Measurements from ENCODE around the gene INPP5A. TPM values are rescaled to one million over a fixed set of nuclear protein-coding genes. Genes with fewer than 3 reads are reported as not detected.

The INPP5A gene
- total and polyA plus RNA-seq, 2 of the 13 experiments (the other 11 are each of a cell fraction or from before 2014, with no cell fraction given): 17.5 to 37.9 TPM

- intact Hi-C loops (cut with micrococcal nuclease; ENCODE audit: unreplicated experiment) (no loop called here), in situ Hi-C loops (cut with HindIII; ENCODE audit: extremely low pct_ligation_motif_present, low pct_unique_long_range_greater_than_20kb) (no loop called here)
- Histone ChIP-seq H2AFZ (ENCODE audit: low read length) (no peak overlapping the region), H4K20me1 (ENCODE audit: insufficient read depth, low read length) (no peaks in the 10 kb centered on the region), H3K4me3 (replicated peaks in 1 of 3; ENCODE audit: insufficient read depth in 1 of 3, low read depth in 2 of 3, low read length in 3 of 3) (no peak overlapping the region), H3K4me1 (ENCODE audit: insufficient read depth, low read length) (peaks cover 30% of the 10 kb centered on the region), H3K9ac (ENCODE audit: insufficient read depth, low read depth, low read length) (no peak overlapping the region), H3K27me3 (ENCODE audit: control insufficient read depth in 1 of 2, insufficient read depth in 2 of 2, low read length in 2 of 2) (no peaks in the 10 kb centered on the region; a peak in 1 of 5 replicates), H3K9me3 (ENCODE audit: low read length) (no peaks in the 10 kb centered on the region), H3K4me2 (ENCODE audit: low read depth, low read length) (no peak overlapping the region), H3K27ac (ENCODE audit: extremely low read length, insufficient read depth, low read length) (no peak overlapping the region), H3K36me3 (replicated peaks in 1 of 2; ENCODE audit: control insufficient read depth in 1 of 2, insufficient read depth in 2 of 2, low read length in 2 of 2) (no peaks in the 10 kb centered on the region), H3K79me2 (ENCODE audit: insufficient read depth, low read length) (peaks cover 24% of the 10 kb centered on the region)
- DNase-seq (ENCODE audit: low spot score) (no peak), FAIRE-seq (no peak), ATAC-seq (no peak)
- no peak for TF ChIP-seq NKX3-1 (CRISPR knock-in tag; IDR thresholded peaks at IDR 0.05)
- no peak for TF ChIP-seq ZNF572 (CRISPR knock-in tag; IDR thresholded peaks at IDR 0.05)
- TF ChIP-seq ZNF75D (CRISPR knock-in tag; IDR thresholded peaks at IDR 0.05; ENCODE audit: borderline replicate concordance): no peak
- no peak for TF ChIP-seq MIXL1 (CRISPR knock-in tag; IDR thresholded peaks at IDR 0.05)
- no peak for TF ChIP-seq NBN (conservative IDR thresholded peaks at IDR 0.05)
- TF ChIP-seq ZNF569 (CRISPR knock-in tag; IDR thresholded peaks at IDR 0.05; ENCODE audit: borderline replicate concordance): no peak
- TF ChIP-seq KDM6A (CRISPR knock-in tag; IDR thresholded peaks at IDR 0.05; ENCODE audit: low read depth): no peak
- no peak for TF ChIP-seq HMG20B (CRISPR knock-in tag; conservative IDR thresholded peaks at IDR 0.05)
- TF ChIP-seq PLRG1 (conservative IDR thresholded peaks at IDR 0.05): no peak
- TF ChIP-seq PAX8 (CRISPR knock-in tag; IDR thresholded peaks at IDR 0.05; ENCODE audit: borderline replicate concordance): no peak
- no peak for TF ChIP-seq ZNF766 (CRISPR knock-in tag; IDR thresholded peaks at IDR 0.05; ENCODE audit: borderline replicate concordance)
- TF ChIP-seq CC2D1A (CRISPR knock-in tag; IDR thresholded peaks at IDR 0.05): no peak
- no peak for TF ChIP-seq ZNF296 (CRISPR knock-in tag; conservative IDR thresholded peaks at IDR 0.05)
- no peak for TF ChIP-seq TARDBP (CRISPR knock-in tag; IDR thresholded peaks at IDR 0.05)
- no peak for TF ChIP-seq MEF2D (CRISPR knock-in tag; IDR thresholded peaks at IDR 0.05)
- TF ChIP-seq AGO2 (optimal IDR thresholded peaks at IDR 0.05; ENCODE audit: low read depth, low read length): no peak
- TF ChIP-seq, protein P1, sequence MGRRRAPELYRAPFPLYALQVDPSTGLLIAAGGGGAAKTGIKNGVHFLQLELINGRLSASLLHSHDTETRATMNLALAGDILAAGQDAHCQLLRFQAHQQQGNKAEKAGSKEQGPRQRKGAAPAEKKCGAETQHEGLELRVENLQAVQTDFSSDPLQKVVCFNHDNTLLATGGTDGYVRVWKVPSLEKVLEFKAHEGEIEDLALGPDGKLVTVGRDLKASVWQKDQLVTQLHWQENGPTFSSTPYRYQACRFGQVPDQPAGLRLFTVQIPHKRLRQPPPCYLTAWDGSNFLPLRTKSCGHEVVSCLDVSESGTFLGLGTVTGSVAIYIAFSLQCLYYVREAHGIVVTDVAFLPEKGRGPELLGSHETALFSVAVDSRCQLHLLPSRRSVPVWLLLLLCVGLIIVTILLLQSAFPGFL (CRISPR knock-in tag; IDR thresholded peaks at IDR 0.05): no peak
- no peak for TF ChIP-seq EED (CRISPR knock-in tag; IDR thresholded peaks at IDR 0.05)
- TF ChIP-seq NONO (IDR thresholded peaks at IDR 0.05): no peak
- TF ChIP-seq NONO (CRISPR knock-in tag; conservative IDR thresholded peaks at IDR 0.05): no peak
- no peak for TF ChIP-seq ZNF782 (CRISPR knock-in tag; IDR thresholded peaks at IDR 0.05; ENCODE audit: borderline replicate concordance)
- 96% methylated on average over 22 of the region's 22 CpGs for WGBS (ENCODE audit: low lambda C conversion rate)
- ChIA-PET POLR2A (no interaction called here), CTCF (ENCODE audit: low intra/inter-chr PET ratio, low total read pairs) (no interaction called here)
- BruUV-seq (replicated peaks): no TSS peak
Measured at GRCh38 chr10:132586739-132587138, 49.2 kb downstream of the INPP5A start.

All from HepG2 (cell line).